ENCODE results near the gene HPF1.

Gene HPF1

DNA sequence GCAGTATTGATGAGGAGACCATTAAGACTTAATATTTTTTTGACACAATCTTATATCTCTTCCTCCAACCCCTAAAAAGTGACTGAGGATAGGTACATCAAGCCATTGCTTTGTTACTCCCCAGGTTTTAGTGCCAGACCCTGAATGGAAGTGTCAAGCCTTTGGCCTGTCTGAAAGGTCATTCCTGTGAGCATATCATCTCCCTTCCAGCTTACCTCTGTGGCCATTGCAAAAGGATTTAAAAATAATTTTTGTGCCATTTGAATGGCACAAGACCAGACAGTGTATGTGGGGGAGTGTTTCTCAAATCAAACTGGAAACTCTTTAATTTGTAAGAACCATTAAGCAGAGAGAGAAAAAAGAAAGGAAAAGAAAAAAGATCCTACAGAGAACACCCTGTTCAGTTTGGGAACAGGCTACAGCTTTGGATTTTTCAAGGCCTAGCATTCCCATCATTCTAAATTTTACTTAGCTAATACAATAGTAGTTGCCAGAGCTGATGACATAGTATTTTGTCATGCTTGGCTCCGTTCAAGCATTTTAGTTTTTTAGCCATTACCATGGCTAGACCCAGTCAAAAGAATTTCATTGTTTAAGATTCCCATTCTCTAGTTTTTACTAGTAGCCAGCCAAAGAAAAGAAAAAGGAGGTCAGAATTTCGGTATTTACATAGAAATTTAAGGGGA lies 49.6 kb downstream of the HPF1 start:
- Mint-ChIP-seq H3K27me3 (no peaks in the 10 kb centered on the region), H3K9me3 (no peaks in the 10 kb centered on the region), H3K4me1 (ENCODE audit: low read depth) (no peaks in the 10 kb centered on the region), H3K4me3 (no peak overlapping the region), H3K27ac (no peak overlapping the region), H3K36me3 (ENCODE audit: low read depth) (peaks cover 42% of the 10 kb centered on the region)

DNA sequence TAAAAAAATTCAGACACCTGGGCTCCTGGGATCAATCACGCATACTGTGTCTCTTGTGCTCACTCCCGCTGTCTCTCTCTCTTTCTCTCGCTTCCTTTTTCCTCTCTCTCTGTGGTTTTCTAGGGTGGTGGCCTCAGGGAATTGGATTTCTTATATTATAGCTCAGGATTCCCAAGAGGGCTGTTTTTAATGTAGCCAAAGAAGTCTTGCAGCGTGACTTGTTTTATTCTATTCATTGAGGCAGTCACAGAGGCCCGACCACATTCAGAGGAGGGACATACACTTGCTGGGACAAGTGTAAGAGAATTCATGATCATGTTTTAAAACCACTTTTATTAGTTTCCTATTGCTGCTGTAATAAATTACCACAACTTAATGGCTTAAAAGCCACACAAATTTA lies 59.4 kb downstream of the HPF1 start:
- H3K27me3 Mint-ChIP-seq: no peaks in the 10 kb centered on the region
- H3K36me3 Mint-ChIP-seq (ENCODE audit: low read depth): peaks cover 39% of the 10 kb centered on the region
- no peak overlapping the region for H3K27ac Mint-ChIP-seq
- H3K4me1 Mint-ChIP-seq (ENCODE audit: low read depth): no peaks in the 10 kb centered on the region
- H3K9me3 Mint-ChIP-seq: no peaks in the 10 kb centered on the region
- no peak overlapping the region for H3K4me3 Mint-ChIP-seq

DNA sequence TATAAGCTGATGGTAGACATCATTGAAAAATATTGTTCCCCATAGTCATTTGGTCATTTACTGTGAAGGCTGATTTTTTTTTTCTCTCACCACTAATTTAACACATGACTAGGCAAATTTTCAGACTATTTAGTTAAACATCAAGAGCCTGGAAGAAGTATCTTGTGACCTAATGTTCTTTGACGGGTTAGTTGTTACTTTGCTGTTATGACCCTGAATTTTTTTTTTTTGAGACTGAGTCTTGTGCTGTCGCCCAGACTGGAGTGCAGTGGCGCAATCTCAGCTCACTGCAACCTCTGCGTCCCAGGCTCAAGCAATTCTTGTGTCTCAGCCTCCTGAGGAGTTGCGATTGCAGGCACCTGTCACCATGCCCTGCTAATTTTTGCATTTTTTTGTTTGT lies 67.0 kb downstream of the HPF1 start:
- Mint-ChIP-seq H3K4me1 (ENCODE audit: low read depth) (peaks cover 4% of the 10 kb centered on the region), H3K27ac (no peak overlapping the region), H3K4me3 (no peak overlapping the region), H3K9me3 (no peaks in the 10 kb centered on the region), H3K36me3 (ENCODE audit: low read depth) (peaks cover 27% of the 10 kb centered on the region), H3K27me3 (no peaks in the 10 kb centered on the region)

DNA sequence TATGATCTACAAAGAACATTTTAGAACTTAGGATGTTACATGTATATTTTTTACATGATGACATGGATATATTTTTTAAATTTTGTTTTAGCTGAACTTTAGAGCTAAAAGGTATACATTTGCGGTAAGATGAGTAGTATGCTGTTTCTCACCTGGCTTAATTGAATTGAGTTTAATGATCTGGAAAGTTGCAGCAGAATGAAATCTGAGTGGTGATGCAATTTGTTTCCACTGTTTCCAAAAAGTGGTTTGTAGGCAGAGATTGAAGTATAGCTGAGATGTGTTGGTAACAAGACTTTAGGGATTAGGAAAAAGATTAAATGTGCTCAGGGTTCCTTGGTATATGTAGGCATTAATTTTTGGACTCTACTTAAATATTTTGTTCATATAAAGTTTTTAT lies 68.1 kb downstream of the HPF1 start:
- Mint-ChIP-seq H3K36me3 (ENCODE audit: low read depth) (peaks cover 29% of the 10 kb centered on the region), H3K4me1 (ENCODE audit: low read depth) (peaks cover 4% of the 10 kb centered on the region), H3K27ac (no peak overlapping the region), H3K4me3 (no peak overlapping the region), H3K9me3 (no peaks in the 10 kb centered on the region), H3K27me3 (no peaks in the 10 kb centered on the region)

DNA sequence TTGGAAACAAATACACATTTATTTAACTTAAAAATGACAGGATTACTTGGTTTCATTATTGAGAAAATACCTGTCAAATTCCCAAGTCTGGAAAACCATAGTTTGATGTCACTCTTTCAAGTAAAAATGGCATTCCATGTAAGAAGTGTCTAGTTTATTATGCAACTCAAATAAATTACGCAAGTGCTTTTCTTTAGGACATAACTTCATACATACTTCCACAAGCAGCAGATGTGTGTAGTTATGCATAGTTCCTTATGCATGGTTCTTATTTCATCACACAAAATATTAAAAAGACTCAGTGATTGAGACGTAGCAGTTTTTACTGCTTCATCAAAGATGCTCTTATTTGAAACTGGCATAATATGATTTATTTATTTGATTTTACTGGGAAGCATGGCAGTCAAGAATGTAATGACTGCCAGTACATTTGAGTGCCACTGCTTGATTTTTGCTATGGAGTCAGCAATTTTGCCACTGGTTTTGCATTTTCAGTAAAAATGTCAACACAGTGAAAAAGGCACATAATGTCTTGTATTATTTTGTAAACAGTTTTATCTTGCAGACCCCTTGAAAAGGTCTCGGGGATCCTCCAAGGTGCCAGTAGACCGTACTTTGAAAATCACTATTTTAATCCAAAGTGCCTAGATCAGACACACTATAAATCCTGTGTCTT lies 75.2 kb downstream of the HPF1 start:
- no peaks in the 10 kb centered on the region for H3K9me3 Mint-ChIP-seq
- no peaks in the 10 kb centered on the region for H3K4me1 Mint-ChIP-seq (ENCODE audit: low read depth)
- H3K36me3 Mint-ChIP-seq (ENCODE audit: low read depth): peaks cover 34% of the 10 kb centered on the region
- H3K27ac Mint-ChIP-seq: no peak overlapping the region
- no peaks in the 10 kb centered on the region for H3K27me3 Mint-ChIP-seq
- no peak overlapping the region for H3K4me3 Mint-ChIP-seq
